ENCODE results near the gene ADGRB3.
"Not testable (repeated sequence)": the region's sequence is repeated elsewhere in the genome, so short reads cannot be mapped to it uniquely, and the experiment has no call there.

ADGRB3 gene

DNA sequence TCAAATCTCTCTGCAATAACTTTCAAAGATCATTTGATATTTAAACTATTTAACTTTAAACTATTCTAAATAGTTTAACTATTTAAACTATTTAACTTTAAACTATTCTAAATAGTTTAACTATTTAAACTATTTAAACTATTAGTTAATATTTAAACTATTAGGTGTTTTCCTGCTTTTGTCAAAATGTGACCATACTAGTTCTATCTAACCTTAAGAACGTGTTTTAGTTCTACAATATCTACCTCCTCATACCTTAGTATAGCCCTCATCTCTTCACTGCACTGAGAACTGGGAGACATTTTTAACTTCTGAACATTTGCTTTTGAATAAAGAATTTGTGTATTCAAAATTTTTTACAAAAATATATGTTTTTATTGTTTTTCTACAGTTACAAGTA lies 429.1 kb downstream of the ADGRB3 start:
- no peak for DNase-seq

DNA sequence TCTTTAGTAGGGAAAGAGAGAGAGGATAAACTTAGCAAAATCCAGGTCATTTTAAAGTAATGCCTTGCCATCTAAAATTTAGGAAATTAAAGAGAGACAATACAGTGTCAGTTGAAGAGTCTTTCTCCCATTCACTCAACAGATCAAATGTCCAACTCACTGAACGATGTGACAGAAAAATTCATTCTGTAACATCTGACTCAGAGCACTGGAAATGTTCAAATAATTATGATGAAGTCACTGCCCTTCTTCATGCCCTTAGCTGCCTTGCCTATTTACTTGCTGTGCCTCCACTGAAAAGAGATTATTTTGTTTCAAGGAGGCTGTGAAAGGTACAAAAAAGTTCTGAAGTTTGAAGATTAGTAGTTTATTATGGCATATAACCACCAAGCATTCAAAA lies 434.8 kb downstream of the ADGRB3 start:
- no peak for DNase-seq

GRCh38 chr6:69072796-69073195 lies 437.7 kb downstream of the ADGRB3 start:
- DNase-seq = no peak

DNA sequence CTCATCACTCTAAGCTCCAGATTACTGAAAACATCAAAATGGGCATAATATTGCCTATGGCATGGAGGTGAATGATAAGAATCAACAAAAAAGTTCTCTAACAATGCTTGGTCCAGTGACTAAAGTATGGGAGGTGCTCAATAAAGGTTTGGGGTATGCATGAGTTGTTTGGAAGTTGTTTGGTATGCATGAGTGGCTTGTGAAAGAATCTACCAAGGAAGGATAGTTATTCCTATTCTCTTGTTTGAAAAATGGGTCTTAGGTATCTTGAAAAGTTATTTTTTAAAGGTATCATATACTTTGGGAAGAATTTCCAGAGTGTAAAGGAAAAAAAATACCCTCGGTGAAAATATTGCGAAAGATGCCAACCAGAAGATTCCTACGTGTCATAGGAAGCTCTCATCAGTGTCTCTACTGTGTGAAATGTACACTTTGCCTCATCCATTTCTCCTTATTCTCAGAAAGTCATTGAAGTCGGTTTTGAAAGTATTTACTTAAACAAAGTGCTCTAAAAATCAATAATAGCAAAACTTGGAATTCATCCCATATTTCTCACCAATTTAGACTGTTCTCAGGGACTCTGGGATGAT lies 449.8 kb downstream of the ADGRB3 start:
- no peak for DNase-seq

DNA sequence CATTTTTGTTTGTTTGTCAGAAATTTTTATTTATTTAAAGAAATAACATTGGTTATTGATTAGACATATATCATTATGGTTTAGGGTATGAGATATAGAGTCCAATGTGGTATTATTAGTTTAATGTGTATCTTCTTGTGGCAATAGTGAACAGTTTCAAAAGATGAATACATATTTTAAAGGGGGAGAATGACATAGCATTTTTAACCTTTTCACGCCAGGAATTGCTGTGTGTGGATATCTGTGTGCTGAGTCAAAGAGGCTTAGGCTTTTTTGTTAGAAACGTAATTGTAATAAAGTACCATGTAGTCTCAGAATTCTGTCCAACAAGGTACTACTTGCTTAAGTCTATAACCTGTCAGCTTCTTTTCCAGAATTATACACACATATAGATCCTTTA lies 451.6 kb downstream of the ADGRB3 start:
- DNase-seq = no peak

DNA sequence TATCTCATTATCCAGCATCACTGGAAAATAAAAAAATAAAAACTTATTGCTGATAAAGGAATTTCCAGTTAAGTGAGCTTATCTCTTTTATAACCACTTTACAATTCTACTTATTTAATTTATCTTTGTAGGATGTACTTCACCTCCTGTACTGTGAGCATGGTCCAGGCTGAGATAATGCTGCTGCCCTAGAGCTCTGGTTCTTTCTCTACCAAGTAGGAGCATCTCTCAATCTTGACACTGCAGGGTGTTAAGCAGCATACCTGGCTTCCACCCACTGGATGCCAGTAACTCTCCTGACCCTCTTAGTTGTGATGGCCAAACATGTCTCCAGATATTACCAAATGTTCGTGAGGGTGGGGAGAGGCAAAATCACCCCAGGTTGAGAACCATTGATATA lies 454.5 kb downstream of the ADGRB3 start:
- no peak for DNase-seq

- no peak for DNase-seq
Observed at GRCh38 chr6:69090132-69090531, 455.1 kb downstream of the ADGRB3 start.

DNA sequence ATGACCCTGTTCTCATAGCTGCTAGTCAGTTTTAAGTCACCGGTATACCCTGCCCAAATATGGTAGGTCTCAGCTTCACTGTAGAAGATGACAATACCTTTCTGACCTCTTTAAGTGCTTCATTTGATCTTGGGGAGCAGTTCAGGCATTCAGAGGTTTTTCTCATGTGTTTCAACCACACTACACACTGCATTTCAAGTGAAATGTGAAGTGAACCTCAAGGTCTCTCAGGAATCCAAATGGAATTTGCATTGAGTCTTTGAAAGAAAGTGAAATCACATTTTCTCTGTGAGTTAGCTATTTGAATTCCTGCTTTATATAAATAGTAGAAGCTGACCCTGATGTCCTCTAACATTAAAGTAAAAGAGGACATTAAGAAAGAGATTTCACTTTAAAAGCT lies 461.6 kb downstream of the ADGRB3 start:
- DNase-seq = no peak

DNA sequence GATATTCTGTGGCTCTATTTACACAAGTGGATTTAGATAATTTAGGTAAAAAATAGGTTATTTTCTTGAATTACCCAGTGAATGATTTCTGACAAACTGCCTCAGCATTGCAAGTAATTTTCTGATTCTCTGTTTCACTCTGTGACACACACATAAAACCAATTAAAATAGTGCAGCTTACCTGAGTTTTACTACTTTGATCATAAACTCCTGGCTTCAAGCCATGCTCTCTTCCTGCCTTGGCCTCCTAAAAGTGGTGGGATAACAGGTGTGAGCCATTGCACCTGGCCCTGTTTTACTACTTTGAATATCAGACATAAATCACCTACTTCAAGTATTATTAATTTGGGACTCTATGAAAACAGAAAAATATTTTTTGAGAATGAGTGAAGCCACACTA lies 462.9 kb downstream of the ADGRB3 start:
- no peak for DNase-seq

DNA sequence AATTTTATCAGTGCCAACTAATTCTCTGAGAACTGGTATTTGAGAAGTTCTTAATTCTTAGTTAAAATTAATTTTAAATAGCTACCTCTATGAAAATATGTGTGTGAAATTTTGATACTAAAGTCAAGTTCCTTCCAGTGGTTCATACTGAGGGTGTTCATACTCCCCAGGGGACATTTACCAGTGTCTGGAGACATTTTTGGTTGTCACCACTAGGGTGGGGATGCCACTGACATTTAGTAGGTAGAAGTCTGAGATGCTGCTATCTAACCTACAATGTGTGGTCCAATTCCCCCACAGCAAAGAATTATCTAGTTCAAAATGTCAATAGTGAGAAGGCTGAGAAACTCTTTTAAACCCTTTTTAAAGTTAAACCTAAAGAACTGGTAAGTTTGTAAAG lies 463.8 kb downstream of the ADGRB3 start:
- no peak for DNase-seq

GRCh38 chr6:69100772-69101171 lies 465.7 kb downstream of the ADGRB3 start:
- no peak for DNase-seq

DNA sequence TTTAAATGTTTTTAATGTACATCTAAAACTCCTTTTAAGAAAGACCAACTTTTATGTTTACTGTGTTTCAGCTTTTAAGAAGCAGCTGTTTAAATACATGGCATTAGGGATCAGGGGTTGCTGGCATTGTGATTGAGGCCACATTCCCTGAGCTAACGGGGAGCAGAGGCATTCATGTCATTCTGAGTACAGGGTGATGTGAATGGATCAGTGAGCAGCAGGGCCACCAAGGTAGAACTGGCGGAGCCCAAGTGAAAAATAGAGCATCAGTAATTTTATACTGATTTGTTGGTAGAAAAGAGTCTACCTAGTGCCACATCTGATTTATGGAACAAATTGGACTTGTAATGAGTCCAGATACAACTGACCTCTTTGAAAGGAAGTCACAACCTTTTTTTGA lies 467.3 kb downstream of the ADGRB3 start:
- no peak for DNase-seq

DNA sequence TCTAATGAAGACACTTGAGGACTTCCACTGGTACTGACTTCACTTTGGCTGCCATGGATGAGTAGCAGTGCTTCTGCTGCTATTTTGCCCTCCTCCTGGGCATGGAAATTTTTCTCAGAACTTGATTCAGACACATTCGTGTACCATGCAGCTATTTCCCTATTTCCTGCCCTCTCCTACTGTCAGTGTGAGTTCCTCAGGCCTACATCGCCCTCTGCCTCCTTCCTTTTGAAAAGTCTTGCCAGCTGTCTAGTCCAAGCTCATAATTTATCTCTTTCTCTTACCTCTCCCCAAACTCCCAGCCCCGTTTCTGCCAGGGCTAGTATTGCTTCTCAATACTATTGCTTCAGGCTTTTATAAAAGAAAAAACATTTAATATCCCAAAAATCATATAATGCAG lies 470.2 kb downstream of the ADGRB3 start:
- no peak for DNase-seq

GRCh38 chr6:69106511-69106910 lies 471.4 kb downstream of the ADGRB3 start:
- DNase-seq = no peak

GRCh38 chr6:69111301-69111700 lies 476.2 kb downstream of the ADGRB3 start:
- DNase-seq = no peak

DNA sequence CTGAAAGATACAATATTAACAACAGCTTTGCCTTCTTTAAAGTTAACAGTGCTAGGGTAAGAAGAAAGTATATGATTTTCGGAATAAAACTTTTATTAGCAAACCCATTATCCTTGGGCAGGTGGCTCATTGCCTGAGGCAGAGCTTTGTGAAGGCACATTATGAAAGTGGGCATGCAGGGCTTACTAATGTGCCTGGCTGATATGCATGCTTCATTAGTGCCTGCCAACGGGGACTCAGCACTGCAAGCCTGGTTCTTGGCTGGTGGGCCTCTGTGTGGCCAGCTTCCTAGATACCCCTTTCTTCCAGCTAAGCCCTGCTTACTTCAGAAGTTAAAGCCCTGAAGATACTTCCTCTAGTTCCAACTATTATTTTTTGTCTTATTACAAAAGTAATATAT lies 481.6 kb downstream of the ADGRB3 start:
- DNase-seq = no peak

DNA sequence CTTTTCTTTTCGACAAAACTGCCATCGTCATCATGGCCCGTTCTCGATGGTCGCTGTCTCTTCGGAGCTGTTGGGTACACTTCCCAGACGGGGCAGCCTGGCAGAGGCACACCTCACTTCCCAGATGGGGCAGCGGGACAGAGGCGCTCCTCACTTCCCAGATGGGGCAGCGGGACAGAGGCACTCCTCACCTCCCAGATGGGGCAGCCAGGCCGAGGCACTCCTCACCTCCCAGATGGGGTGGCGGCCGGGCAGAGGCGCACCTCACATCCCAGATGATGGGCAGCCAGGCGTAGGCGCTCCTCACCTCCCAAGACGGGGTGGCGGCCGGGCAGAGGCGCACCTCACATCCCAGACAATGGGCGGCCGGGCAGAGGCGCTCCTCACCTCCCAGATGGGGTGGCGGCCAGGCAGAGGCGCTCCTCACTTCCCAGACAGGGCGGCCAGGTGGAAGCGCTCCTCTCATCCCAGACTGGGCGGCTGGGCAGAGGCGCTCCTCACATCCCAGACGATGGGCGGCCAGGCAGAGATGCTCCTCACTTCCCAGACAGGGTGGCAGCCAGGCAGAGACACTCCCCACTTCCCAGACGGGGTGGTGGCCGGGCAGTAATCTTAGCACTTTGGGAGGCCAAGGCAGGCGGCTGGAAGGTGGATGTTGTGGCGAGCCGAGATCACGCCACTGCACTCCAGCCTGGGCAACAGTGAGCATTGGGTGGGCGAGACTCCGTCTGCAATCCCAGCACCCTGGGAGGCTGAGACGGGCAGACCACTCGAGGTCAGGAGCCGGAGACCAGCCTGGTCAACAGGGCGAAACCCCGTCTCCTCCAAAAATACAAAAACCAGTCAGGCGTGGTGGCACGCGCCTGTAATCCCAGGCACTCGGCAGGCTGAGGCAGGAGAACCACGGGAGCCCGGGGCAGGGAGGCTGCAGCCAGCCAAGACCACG lies 486.7 kb downstream of the ADGRB3 start:
- not testable (repeated sequence) for DNase-seq

- DNase-seq = no peak
Observed at GRCh38 chr6:69122407-69122773, 487.3 kb downstream of the ADGRB3 start.

DNA sequence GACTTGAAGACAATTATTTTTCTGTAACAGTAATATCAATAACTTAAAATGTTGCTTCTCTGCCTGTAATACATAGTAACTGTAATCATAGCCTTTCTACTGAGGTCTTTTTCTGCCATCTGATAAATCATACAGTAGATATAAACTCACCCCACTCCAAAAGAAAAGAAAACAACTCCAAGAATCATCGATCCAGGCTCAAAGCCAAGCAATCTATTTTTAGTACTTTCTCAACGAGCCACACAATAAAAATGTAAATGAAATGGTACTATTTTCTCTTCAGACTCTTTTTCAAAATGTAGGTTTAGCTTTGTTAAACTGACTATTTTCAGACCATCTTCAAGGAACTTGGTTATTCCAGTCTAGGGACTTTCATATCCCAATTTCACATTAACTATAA lies 493.3 kb downstream of the ADGRB3 start:
- no peak for DNase-seq

DNA sequence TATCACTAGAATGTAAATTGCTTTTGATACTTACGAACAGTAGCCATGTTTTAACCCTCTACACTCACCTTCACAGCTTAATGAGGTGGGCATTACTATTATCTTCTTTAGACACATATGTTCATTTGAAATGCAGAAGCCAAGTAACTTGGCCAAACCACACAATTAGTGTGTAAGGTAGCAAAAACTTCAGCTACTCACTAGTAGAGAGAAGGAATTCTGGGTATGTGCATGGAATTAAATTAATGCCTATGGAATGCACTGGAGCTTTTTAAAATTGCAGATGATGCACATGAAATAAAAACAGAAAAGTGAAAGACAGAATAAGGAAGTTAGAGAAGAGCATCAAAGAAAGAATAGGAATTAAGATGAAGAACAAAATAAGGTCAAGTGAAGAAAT lies 494.0 kb downstream of the ADGRB3 start:
- DNase-seq = no peak

DNA sequence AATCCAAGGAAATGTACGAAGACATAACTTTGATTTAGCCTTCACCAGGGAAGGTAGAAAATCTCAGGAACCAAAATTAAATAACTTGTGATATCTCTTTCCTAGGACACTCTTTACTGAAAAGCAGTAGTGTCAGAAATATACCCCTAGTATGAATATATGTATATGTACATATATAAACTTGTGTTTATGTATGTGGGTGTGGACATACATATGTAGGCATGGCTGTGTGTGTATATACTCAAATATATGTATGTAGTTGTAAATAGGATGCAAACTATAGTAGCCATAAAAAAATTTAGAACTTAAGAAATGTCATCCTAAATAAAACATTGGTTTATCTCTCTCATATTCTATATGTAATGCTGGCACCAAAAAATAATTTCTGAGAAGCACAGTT lies 500.8 kb downstream of the ADGRB3 start:
- DNase-seq = no peak

DNA sequence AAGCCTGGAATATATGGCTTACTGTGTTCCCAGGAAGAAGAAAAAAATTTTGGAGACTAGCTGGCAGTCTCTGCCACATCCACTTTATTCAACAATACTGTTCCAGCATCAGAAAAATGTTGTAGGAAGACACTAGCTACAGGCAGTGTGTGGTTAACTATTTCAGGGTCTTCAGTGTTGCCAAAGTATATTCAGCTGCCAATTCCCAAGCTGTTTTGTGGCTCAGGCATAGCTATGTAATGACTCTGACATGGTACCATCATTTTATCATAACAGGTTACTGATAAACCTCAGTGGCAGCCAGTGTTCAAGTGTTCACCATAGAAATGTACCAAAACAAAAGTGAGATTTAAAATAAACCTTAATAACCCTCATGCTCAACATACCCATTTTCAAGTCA lies 503.1 kb downstream of the ADGRB3 start:
- no peak for DNase-seq

GRCh38 chr6:69138893-69139494 lies 503.9 kb downstream of the ADGRB3 start:
- DNase-seq = no peak

- DNase-seq = no peak
Observed at GRCh38 chr6:69145062-69145461, 510.0 kb downstream of the ADGRB3 start.
